ENCODE measurements around the gene PLA2G6. TPM values are rescaled to one million over a fixed set of nuclear protein-coding genes. Genes with fewer than 3 reads are reported as not detected.

PLA2G6 gene
- total and polyA plus RNA-seq, 12 donors, result 6.0 to 35.1 (median 13.5) TPM

DNA sequence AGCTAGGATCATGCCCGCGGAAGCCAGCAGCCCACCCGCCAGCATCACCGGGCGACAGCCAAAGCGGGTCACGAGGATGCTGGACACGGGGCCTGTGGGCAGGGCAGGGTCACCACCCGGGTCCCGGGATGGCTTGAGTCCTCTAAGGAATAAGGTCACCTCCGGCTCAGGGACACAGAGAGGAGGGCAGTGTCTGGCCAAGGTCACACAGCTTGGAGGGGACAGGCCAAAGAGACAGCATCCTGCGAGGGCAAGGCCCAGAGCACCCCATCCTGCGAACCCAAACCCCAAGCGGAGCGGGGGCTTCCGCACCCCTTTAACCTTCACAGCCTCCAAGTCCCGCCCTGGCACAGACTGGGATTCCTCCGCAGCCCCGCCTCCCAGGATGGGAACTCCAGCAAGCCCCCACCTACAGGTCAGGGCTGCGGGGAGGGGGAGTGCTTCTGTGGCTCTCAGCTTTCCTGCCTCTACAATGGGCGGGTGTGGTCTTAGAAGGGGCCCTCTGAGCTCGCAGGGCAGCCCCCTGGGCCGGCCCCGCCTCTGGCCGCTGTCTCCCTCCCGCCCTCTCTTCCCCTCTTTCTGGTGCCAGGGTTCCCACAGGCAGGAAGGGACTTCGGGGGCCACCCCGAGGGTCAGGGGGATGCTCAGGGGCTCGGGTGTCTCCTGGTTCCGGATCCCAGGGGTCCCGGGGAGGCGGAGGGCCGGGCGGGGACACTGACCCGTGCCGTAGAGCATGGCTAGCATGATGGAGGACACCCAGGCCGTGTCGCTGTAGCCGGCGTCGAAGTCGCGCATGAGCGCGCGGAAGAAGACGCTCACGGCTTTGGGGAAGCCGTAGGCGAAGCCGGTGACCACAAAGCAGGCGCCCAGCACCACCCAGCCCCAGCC, 99.4 kb downstream of the PLA2G6 start:
- peak overlapping the region in 9 of 10 donors; percentile 14 to 56 (median 45) for H3K4me3 ChIP-seq
- H3K4me1 ChIP-seq, result peaks cover 10 to 22% (median 20%) of the 10 kb centered on the region in 9 donors
- intact Hi-C loops (cut with DNase I), result no loop called here
- H3K27me3 ChIP-seq, result peaks cover 0 to 43% (median 16%) of the 10 kb centered on the region in 7 donors
- ATAC-seq (peak in 4 of 8 donors; percentile 3 to 17 (median 6)), DNase-seq (no peak)
- WGBS, 2 donors, result 31 to 38% methylated on average over 52 of the region's 52 CpGs
- H3K36me3 ChIP-seq, result no peaks in the 10 kb centered on the region
- TF ChIP-seq, protein P1, sequence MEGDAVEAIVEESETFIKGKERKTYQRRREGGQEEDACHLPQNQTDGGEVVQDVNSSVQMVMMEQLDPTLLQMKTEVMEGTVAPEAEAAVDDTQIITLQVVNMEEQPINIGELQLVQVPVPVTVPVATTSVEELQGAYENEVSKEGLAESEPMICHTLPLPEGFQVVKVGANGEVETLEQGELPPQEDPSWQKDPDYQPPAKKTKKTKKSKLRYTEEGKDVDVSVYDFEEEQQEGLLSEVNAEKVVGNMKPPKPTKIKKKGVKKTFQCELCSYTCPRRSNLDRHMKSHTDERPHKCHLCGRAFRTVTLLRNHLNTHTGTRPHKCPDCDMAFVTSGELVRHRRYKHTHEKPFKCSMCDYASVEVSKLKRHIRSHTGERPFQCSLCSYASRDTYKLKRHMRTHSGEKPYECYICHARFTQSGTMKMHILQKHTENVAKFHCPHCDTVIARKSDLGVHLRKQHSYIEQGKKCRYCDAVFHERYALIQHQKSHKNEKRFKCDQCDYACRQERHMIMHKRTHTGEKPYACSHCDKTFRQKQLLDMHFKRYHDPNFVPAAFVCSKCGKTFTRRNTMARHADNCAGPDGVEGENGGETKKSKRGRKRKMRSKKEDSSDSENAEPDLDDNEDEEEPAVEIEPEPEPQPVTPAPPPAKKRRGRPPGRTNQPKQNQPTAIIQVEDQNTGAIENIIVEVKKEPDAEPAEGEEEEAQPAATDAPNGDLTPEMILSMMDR (IDR thresholded peaks at IDR 0.05), result no peak
- no peak overlapping the region for H3K27ac ChIP-seq
- no peaks in the 10 kb centered on the region for H3K9me3 ChIP-seq

DNA sequence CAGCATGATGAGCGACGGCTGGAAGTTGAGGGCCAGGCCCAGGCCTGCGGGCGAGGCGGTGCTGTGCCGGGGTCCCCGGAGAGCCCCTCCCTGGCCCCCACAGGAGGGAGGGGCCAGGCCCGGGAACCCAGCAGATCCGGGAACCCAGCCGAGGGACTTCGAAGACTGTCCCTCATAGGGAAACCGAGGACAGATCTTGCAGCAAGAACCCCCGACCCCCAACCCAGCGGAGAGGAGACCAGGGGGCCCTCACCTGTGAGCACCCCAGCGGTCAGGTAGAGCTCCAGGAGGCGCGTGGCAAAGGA, 100.0 kb downstream of the PLA2G6 start:
- intact Hi-C loops (cut with DNase I), result no loop called here

DNA sequence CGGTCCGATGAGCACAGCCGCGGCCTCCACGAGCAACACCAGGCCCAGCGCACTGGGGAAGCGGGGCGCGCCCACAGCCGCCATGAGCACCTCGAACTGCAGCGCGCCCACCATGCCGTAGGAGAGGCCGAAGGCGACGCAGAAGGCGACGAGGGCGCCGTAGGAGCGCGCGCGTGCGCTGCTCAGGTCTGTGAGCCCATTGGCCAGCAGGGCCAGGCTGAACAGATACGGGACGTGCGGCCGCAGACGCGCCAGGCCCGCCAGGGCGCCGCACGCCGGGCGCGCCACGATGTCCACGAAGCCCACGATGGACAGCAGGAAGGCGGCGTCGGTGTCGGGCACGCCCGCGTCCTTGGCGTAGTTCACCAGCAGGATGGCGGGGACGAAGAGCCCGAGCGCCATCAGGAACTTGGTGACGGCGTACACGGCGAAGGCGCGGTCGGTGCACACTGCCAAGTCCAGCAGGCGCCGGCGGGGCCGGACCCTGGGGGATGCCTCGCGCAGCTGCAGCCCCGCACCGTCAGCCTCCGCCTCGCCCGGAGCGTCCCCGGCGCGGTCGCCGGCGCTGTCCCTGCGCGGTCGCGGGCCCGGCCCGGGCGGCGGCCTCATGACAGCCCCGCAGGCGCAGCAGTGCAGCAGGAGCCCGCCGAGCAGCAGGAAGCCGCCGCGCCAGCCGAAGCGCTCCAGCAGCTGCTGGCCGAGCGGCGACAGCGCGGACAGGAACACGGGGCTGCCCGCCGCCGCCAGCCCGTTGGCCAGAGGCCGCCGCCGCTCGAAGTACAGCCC, 100.6 kb downstream of the PLA2G6 start:
- Histone ChIP-seq H3K9me3 (no peaks in the 10 kb centered on the region), H3K4me3 (peak overlapping the region; percentile 14 to 56 (median 44)), H3K4me1 (peaks cover 10 to 22% (median 20%) of the 10 kb centered on the region in 9 donors), H3K27me3 (peaks cover 0 to 43% (median 16%) of the 10 kb centered on the region in 7 donors), H3K36me3 (no peaks in the 10 kb centered on the region), H3K27ac (peak overlapping the region in 1 of 10 donors; percentile 19)
- ATAC-seq, result peak; percentile 33 to 72 (median 61)
- intact Hi-C loops (cut with DNase I), result no loop called here
- TF ChIP-seq, protein P1 (IDR thresholded peaks at IDR 0.05), result peak in 1 of 9 donors; percentile 10
- DNase-seq, result peak in 1 of 2 donors; percentile 59
- WGBS, 2 donors, result 3 to 4% methylated on average over 110 of the region's 110 CpGs

More for the DNA sequence above, 100.0 kb downstream of the PLA2G6 start:
- no peak overlapping the region for H3K27ac ChIP-seq
- H3K27me3 ChIP-seq, result peaks cover 0 to 43% (median 16%) of the 10 kb centered on the region in 7 donors
- H3K36me3 ChIP-seq, result no peaks in the 10 kb centered on the region
- peak overlapping the region; percentile 14 to 56 (median 44) for H3K4me3 ChIP-seq
- TF ChIP-seq, protein P1 (IDR thresholded peaks at IDR 0.05), result no peak
- H3K9me3 ChIP-seq, result no peaks in the 10 kb centered on the region
- WGBS, 2 donors, result 7 to 14% methylated on average over 17 of the region's 17 CpGs
- peaks cover 10 to 22% (median 20%) of the 10 kb centered on the region in 9 donors for H3K4me1 ChIP-seq
- DNase-seq (no peak), ATAC-seq (peak in 2 of 8 donors; percentile 9 to 13)

- TF ChIP-seq, protein P1 (IDR thresholded peaks at IDR 0.05), result no peak
- no peak overlapping the region for H3K27ac ChIP-seq
- WGBS, 2 donors, result 59 to 64% methylated on average over 11 of the region's 11 CpGs
- intact Hi-C loops (cut with DNase I), result no loop called here
- H3K36me3 ChIP-seq, result peaks cover 0 to 2% (median 0%) of the 10 kb centered on the region in 9 donors
- peaks cover 10 to 22% (median 20%) of the 10 kb centered on the region in 9 donors for H3K4me1 ChIP-seq
- peaks cover 0 to 43% (median 16%) of the 10 kb centered on the region in 7 donors for H3K27me3 ChIP-seq
- no peaks in the 10 kb centered on the region for H3K9me3 ChIP-seq
- ATAC-seq, result peak in 1 of 8 donors; percentile 5
- no peak for DNase-seq
- H3K4me3 ChIP-seq, result peak overlapping the region in 7 of 10 donors; percentile 40 to 56 (median 45)
Observed at GRCh38 chr22:38080474-38080849, 101.2 kb downstream of the PLA2G6 start.
